Loucy (cell line): ENCODE results near the gene KRT3.

Experiments
- H2AFZ ChIP-seq: fragments of 200-600 bp; sonication (generic); 2 replicates; pipeline ENCODE4 v1.6.0; 2016; ENCODE audit warnings: antibody characterized with exemption, mild to moderate bottlenecking, low read length, moderate library complexity
- H3F3A ChIP-seq: fragments of 200-600 bp; 2 replicates; pipeline ENCODE4 v1.6.0; 2016; ENCODE audit warnings: antibody characterized with exemption, low read depth, mild to moderate bottlenecking
- H3K27me3 ChIP-seq: fragments of 200-600 bp; sonication (generic); 2 replicates; pipeline ENCODE4 v1.6.1; 2014; ENCODE audit warnings: low read length, mild to moderate bottlenecking; ENCODE audit not compliant: insufficient read depth, poor library complexity, severe bottlenecking
- H3K36me3 ChIP-seq: fragments of 200-600 bp; sonication (generic); 2 replicates; pipeline ENCODE4 v1.6.1; 2016; ENCODE audit warnings: low read length; ENCODE audit not compliant: insufficient read depth
- H3K4me1 ChIP-seq: fragments of 200-600 bp; sonication (generic); 2 replicates; pipeline ENCODE4 v1.5.1; 2014; ENCODE audit warnings: low read length, mild to moderate bottlenecking; ENCODE audit not compliant: insufficient read depth, poor library complexity, severe bottlenecking
- H3K4me2 ChIP-seq: fragments of 200-600 bp; sonication (generic); 2 replicates; pipeline ENCODE4 v1.6.0; 2014; ENCODE audit warnings: antibody characterized with exemption, low read length, low read depth, mild to moderate bottlenecking; ENCODE audit not compliant: poor library complexity, severe bottlenecking
- H3K4me3 ChIP-seq: fragments of 200-600 bp; sonication (generic); 2 replicates; pipeline ENCODE4 v1.5.1; 2014; ENCODE audit warnings: low read length, mild to moderate bottlenecking, mixed read lengths; ENCODE audit not compliant: poor library complexity, severe bottlenecking
- H3K79me2 ChIP-seq: fragments of 200-600 bp; sonication (generic); 2 replicates; pipeline ENCODE4 v1.6.1; 2014; ENCODE audit warnings: low read length; ENCODE audit not compliant: insufficient read depth
- H3K9ac ChIP-seq: fragments of 200-600 bp; sonication (generic); 2 replicates; pipeline ENCODE4 v1.6.0; 2014; ENCODE audit warnings: mild to moderate bottlenecking, low read depth, low read length, moderate library complexity; ENCODE audit not compliant: poor library complexity, severe bottlenecking
- H3K9me2 ChIP-seq: fragments of 200-600 bp; sonication (generic); replicated peaks from 2 replicates; pipeline ENCODE4 v1.6.1; 2016; ENCODE audit warnings: low read depth, low read length, mixed read lengths
- H3K9me3 ChIP-seq: fragments of 200-600 bp; sonication (generic); 2 replicates; pipeline ENCODE4 v1.6.1; 2014; ENCODE audit warnings: mild to moderate bottlenecking, antibody characterized with exemption, low read length, low read depth; ENCODE audit not compliant: insufficient read depth
- H4K20me1 ChIP-seq: fragments of 200-600 bp; sonication (generic); 2 replicates; pipeline ENCODE4 v1.6.0; 2014; ENCODE audit warnings: antibody characterized with exemption, low read length, mild to moderate bottlenecking; ENCODE audit not compliant: insufficient read depth, poor library complexity, severe bottlenecking
- EZH2phosphoT487 ChIP-seq: fragments of 200-600 bp; IDR thresholded peaks from 2 replicates; pipeline ENCODE4 v1.6.1; 2018; ENCODE audit warnings: antibody characterized with exemption, mild to moderate bottlenecking, moderate library complexity, borderline replicate concordance
- TF ChIP-seq, protein P1 (sequence below): fragments of 200-600 bp; sonication (generic); conservative IDR thresholded peaks from 2 replicates; pipeline ENCODE4 v1.5.1; 2014; ENCODE audit warnings: mild to moderate bottlenecking, antibody characterized with exemption, low read length

KRT3 gene

DNA sequence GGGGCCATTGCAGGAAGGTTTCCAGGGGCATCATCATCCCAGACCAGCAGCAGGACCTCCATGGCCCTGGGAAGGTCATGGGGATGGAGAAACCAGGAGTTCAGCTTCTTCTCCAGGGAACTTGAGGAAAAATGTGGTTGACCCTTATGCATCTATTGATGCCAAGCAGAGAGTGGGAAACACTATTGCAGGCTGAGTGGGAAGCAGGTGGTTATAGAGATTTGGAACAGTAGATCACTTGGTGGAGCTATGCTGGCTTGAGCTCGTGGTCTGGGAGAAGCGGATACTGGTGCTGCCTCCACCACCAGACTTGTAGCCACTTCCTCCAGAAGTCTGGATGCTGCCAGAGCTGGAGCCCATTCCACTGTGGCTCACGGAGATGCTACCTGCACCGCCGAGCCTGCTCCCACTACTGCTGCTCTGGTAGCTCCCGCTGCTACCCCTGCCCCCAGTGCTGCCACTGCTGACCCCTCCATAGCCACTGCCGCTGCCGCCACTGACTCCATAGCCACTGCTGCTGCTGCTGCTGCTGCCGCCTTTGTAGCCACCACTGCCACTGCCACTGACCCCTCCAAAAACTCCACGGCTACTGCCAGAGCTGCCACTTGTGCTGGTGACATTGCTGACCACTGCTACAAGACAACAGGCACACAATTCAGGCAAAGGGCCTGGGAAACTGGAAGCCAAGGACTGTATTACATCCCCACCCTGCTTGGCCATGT lies 27.3 kb downstream of the KRT3 start:
- Histone ChIP-seq H3K9ac (no peak overlapping the region), H3K36me3 (no peaks in the 10 kb centered on the region), H3K9me2 (no peaks in the 10 kb centered on the region), H3F3A (no peaks in the 10 kb centered on the region), H3K27me3 (no peaks in the 10 kb centered on the region), H2AFZ (no peak overlapping the region), H3K4me2 (no peak overlapping the region), H3K4me3 (no peak overlapping the region), H4K20me1 (no peaks in the 10 kb centered on the region), H3K4me1 (no peaks in the 10 kb centered on the region), H3K79me2 (no peaks in the 10 kb centered on the region), H3K9me3 (no peaks in the 10 kb centered on the region)
- TF ChIP-seq, protein P1, sequence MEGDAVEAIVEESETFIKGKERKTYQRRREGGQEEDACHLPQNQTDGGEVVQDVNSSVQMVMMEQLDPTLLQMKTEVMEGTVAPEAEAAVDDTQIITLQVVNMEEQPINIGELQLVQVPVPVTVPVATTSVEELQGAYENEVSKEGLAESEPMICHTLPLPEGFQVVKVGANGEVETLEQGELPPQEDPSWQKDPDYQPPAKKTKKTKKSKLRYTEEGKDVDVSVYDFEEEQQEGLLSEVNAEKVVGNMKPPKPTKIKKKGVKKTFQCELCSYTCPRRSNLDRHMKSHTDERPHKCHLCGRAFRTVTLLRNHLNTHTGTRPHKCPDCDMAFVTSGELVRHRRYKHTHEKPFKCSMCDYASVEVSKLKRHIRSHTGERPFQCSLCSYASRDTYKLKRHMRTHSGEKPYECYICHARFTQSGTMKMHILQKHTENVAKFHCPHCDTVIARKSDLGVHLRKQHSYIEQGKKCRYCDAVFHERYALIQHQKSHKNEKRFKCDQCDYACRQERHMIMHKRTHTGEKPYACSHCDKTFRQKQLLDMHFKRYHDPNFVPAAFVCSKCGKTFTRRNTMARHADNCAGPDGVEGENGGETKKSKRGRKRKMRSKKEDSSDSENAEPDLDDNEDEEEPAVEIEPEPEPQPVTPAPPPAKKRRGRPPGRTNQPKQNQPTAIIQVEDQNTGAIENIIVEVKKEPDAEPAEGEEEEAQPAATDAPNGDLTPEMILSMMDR: no peak
- no peak for TF ChIP-seq EZH2phosphoT487

- Histone ChIP-seq H3K9me2 (no peaks in the 10 kb centered on the region), H3K27me3 (no peaks in the 10 kb centered on the region), H3K9me3 (no peaks in the 10 kb centered on the region), H3K4me2 (no peak overlapping the region), H4K20me1 (no peaks in the 10 kb centered on the region), H2AFZ (no peak overlapping the region), H3K79me2 (no peaks in the 10 kb centered on the region), H3K4me3 (no peak overlapping the region), H3K36me3 (no peaks in the 10 kb centered on the region), H3F3A (no peaks in the 10 kb centered on the region), H3K4me1 (no peaks in the 10 kb centered on the region), H3K9ac (no peak overlapping the region)
- TF ChIP-seq EZH2phosphoT487: no peak
- TF ChIP-seq, protein P1: no peak
Observed at GRCh38 chr12:52767427-52767826, 28.5 kb downstream of the KRT3 start.

DNA sequence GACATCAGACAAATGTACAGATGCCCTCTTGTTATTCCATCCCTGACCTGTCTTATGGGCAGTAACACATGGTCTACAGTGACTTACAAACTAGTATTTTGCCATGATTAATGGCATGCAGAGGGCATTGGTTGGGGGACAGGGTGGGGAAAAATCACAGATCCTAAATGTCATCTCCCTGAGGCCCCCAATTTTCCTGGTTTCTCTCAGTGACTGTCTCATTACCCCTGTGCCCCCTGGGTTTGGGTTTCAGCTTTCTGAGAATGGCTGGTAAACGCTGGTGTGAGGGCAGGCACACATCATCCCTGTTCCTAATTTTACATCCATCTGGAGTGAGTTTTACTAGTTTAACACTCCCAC lies 28.9 kb downstream of the KRT3 start:
- H3K4me3 ChIP-seq: no peak overlapping the region
- no peak overlapping the region for H3K4me2 ChIP-seq
- no peaks in the 10 kb centered on the region for H3F3A ChIP-seq
- no peaks in the 10 kb centered on the region for H3K9me2 ChIP-seq
- no peaks in the 10 kb centered on the region; the same call in 1 of the 2 replicates for H3K9me3 ChIP-seq
- no peak overlapping the region for H3K9ac ChIP-seq
- H3K27me3 ChIP-seq: no peaks in the 10 kb centered on the region
- no peaks in the 10 kb centered on the region for H4K20me1 ChIP-seq
- no peaks in the 10 kb centered on the region for H3K36me3 ChIP-seq
- no peak overlapping the region for H2AFZ ChIP-seq
- no peaks in the 10 kb centered on the region for H3K4me1 ChIP-seq
- H3K79me2 ChIP-seq: no peaks in the 10 kb centered on the region
- TF ChIP-seq, protein P1: no peak
- no peak for TF ChIP-seq EZH2phosphoT487
